Measurements from ENCODE around the gene PBX4.

DNA sequence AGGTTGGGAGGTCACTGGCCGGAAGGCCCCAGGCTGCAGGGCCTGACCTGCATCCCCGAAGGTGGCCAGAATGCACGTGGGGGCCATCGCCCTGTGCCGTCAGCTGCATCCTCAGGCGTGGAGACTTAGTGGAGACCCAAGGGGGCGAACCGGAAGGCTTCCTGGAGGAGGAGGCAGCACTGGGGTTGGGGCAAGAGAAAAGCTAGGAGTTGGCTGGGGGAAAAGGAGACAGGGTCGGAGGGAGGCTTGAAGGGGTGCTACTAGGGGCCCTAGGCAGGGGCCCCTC, 91.2 kb downstream of the PBX4 start:
- TF ChIP-seq, protein P1, sequence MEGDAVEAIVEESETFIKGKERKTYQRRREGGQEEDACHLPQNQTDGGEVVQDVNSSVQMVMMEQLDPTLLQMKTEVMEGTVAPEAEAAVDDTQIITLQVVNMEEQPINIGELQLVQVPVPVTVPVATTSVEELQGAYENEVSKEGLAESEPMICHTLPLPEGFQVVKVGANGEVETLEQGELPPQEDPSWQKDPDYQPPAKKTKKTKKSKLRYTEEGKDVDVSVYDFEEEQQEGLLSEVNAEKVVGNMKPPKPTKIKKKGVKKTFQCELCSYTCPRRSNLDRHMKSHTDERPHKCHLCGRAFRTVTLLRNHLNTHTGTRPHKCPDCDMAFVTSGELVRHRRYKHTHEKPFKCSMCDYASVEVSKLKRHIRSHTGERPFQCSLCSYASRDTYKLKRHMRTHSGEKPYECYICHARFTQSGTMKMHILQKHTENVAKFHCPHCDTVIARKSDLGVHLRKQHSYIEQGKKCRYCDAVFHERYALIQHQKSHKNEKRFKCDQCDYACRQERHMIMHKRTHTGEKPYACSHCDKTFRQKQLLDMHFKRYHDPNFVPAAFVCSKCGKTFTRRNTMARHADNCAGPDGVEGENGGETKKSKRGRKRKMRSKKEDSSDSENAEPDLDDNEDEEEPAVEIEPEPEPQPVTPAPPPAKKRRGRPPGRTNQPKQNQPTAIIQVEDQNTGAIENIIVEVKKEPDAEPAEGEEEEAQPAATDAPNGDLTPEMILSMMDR (conservative IDR thresholded peaks at IDR 0.05; ENCODE audit: low read length): no peak
- TF ChIP-seq EZH2phosphoT487 (IDR thresholded peaks at IDR 0.05; ENCODE audit: borderline replicate concordance, low read depth, low read length): no peak
